GM18907 (cell line): ENCODE measurements around the gene ATXN2L.
"Not testable (repeated sequence)": the region's sequence is repeated elsewhere in the genome, so short reads cannot be mapped to it uniquely, and the experiment has no call there.

ENCODE experiments used
- ATAC-seq: cut with Tn5 transposase; IDR thresholded peaks from one replicate; pipeline ENCODE4 v1.9.1; 2021; ENCODE audit warnings: mild to moderate bottlenecking, moderate library complexity; ENCODE audit not compliant: unreplicated experiment

The ATXN2L gene

DNA sequence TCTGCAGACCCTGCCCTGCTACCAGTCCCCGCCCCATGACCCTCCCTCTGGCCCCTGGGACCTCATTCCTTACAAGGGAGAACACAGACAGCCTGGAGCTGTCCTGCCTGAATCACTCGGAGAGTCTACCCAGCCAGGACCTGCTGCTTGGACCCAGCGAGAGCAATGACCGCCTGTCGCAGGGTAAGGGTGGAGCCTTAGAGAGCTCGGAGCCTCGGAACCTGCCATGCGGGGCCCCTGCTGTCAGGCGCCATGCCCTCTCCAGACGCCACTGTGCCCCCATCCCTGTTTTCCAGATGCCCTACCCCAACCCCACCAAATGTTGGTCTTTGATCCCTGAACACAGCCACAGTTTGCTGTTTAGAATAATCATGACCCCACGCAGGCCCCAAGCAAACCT lies 46.4 kb downstream of the ATXN2L start:
- ATAC-seq = no peak

GRCh38 chr16:28872952-28873351 lies 50.2 kb downstream of the ATXN2L start:
- no peak for ATAC-seq

- no peak for ATAC-seq
These were observed 50.9 kb downstream of the ATXN2L start for GRCh38 chr16:28873543-28874201.

- no peak for ATAC-seq
These were observed 51.6 kb downstream of the ATXN2L start for GRCh38 chr16:28874406-28874805.

GRCh38 chr16:28875134-28876018 lies 52.6 kb downstream of the ATXN2L start:
- no peak for ATAC-seq

DNA sequence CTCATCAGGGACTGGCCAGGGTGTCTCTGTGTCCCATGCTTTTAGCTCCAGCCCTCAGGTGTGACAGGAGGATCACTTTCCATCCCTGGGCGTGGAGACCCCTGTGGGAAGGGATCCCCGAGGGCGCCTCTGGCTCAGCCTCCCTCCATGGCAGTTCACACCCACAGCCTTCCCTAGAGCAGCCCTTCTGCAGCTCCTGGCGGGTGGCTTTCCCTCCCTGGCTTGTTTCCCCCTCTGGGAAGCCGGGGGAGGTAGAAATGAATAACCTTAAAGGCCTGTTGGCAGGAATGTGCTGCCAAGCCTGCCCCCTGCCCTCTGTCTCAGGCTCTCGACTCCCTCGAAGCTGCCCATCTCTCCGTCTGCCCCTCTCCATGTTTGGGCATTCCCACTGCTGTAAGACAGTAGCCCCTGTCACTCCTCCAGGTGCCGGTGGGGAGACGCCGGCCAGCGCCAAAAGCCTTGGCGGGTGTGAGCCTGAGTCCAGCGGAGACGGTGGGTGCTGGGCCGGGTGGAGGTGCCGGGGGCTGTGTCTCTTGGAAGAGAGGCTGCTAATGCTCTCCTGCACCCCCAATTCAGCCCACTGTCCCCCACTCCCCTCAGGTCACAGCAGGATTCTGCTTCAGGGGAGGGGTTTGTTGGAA lies 53.3 kb downstream of the ATXN2L start:
- ATAC-seq = no peak

DNA sequence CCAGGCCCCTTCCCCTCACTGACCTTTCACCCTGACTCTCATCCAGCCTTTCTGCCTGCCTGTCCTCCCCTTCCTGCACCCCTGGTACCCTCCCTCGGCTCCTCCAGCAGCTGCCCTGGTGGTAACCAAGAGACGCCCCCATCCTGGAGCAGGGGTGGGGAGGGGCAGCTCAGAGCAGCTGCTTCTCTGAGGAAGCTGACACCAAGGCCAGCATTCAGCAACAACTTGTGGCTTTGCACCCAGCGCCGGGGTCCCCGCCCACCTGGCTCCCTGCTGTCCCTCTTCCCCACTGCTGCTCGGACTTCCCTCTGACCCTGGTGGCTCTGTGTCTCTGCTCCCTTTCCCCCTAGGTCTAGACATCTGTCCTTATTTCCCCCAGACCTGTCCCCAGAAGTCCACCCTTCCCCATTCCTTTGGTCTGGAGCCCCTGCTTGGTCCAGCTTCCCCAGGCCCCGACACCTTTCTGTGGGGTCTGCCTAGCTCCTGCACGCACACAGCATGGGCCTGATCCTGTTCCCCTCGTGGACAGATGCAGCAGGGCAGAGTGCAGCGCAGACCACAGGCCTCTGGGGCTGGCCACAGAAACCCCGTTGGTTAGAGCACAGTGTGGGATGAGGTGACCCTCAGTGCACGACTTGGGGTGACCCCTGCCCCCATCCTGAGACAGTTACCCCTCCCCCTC lies 54.3 kb downstream of the ATXN2L start:
- ATAC-seq = no peak

DNA sequence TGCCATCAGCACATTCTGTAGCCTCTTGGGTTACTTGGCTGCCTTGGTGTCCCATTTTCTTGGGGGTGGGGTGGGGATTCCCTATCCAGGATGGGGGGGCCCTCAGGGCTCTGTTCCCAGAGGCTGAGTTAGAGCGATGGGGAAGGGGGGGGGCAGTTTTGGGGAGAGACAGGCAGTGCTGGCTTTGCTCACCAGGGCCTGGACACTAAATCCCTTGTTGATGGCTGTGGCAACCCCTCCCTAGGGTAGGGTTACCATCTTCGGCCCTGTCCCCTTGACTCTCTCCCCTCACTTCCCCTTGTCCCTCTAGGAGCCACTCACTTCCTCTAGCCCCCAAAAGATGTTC lies 54.8 kb downstream of the ATXN2L start:
- ATAC-seq = no peak

GRCh38 chr16:28878083-28878926 lies 55.5 kb downstream of the ATXN2L start, which contains the start of gene ATP2A1:
Gene ATP2A1, plus strand, starts transcription at chr16:28878488. Its CDS starts 184 bp downstream, at chr16:28878672.
- no peak for ATAC-seq

DNA sequence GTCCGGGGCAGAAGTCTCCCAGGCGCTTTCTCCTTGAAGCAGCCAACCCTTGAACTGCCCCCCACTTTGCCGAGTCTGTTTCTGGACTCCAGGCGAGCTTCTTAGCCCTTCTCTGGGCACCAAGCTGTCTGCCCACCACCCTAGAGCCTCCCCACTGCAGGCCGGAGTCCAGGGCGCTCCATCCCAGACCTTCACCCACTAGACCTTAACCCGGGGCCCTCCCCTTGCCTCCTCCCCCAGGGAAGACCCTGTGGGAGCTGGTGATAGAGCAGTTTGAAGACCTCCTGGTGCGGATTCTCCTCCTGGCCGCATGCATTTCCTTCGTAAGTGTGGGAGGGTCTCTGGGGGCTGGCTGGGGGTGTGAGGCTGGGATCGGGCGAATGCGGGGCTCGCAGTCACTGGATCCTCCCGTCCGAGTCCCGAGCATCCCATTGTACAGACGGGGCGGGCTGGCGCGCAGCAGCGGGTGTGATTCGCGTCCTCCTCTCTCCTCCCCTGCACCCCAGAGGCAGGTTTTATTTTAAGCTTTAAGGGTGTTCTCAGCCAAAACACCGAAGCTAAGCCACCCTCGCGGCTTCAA lies 56.6 kb downstream of the ATXN2L start:
- peak; percentile 35 for ATAC-seq

DNA sequence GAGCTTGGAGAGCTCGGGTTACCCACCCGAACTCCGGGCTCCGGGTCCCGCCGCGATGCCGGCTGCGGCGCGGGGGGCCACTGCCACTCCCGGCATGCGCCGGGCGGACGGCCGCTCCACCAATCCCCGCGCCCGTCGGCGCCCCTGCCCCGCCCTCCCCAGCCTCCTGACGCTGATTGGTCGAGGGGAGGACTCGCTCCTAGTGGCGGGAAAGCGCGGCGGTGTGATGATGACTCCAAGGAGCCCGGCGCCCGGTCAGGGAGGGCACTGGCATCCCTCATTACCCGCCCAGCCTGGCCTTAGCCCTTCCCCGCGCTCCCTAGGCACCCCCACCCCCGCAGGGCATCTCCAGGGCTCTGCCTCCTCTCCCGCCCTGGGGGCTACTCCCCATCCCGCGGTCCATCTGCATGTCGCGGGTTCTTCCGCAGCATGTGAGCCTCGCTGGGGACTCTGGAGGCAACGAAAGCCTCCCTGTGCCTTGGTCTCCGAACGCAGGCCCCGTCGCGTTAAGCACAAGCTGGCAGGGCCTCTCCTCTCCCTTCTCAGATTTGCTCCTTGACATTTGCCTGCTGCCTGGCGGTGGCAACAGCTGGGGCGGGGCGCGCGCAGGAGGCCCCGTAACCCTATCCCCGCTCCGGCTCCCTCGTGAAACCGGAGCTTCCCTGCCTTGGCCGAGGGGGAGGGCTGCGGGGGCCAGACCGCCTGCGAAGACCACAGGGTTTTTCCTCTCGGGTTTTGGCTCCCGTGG lies 57.2 kb downstream of the ATXN2L start:
- peak; percentile 72 for ATAC-seq

GRCh38 chr16:28880589-28880915 lies 57.8 kb downstream of the ATXN2L start:
- no peak for ATAC-seq

DNA sequence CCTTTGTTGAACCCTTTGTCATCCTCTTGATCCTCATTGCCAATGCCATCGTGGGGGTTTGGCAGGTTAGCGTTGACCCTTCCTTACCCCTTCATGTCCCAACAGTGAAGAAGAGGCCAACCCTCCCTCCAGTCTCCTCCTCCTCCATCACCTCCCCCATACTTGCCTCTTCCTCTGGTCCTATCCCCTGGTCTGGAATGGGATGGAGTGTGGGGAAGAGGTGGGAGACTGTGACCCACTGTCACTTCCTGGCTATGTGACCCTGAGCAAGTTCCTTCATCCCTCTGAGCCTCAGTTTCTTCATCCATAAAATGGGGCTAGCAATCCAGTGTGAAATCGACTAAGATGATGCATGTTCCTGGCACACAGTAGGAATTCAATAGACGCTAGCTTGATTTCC lies 58.2 kb downstream of the ATXN2L start:
- no peak for ATAC-seq

DNA sequence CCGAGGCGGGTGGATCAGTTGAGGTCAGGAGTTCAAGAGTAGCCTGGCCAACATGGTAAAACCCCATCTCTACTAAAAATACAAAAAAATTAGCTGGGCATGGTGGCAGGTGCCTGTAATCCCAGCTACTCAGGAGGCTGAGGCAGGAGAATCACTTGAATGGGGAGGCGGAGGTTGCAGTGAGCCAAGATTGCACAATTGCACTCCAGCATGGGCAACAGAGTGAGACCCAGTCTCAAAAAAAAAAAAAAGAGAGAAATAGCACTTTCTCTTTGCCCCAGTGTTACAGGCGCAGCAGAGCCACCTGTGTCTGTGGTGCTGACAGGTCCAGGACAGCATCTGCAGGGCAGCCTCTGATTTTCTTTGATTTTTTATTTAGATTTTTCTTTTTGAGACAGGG lies 58.8 kb downstream of the ATXN2L start:
- not testable (repeated sequence) for ATAC-seq

- no peak for ATAC-seq
These were observed 59.9 kb downstream of the ATXN2L start for GRCh38 chr16:28882551-28883160.

DNA sequence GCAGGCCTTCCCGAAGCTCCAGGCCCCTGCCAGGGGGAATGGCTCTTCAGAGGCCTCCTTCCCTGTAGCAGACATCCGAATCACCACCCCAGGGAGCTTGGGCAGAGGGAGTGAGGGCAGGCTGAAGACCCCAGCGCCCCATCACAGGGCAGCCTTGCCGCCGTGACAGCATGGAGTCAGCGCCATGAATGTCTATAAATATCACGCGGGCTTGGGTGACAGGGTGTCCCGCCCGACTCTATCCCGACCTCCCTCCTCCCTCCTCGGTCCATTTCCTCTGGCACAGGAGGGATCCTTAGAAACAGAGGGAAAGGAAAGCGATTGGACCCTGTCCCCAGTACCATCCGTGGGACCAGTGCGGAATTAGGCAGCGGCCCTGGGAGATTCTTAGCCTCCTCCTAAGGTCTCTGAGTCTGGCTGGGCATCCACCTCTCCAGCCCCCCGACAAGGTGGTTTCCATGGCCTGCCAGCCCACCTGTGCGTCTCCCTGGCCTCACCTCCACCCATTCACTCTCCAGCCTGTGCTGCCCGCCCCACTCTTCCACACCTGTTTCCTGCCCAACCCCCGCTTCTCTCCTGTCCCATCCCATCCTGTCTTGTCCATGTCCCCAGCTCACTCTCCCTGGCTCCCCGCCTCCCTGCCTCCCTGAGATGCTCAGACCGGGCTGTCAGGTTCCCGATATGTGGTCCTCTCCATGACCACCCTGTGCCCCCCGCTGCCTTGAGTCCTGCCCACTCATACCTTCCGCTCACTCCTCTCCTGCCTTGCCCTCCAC lies 60.6 kb downstream of the ATXN2L start:
- ATAC-seq = no peak

GRCh38 chr16:28884045-28884444 lies 61.2 kb downstream of the ATXN2L start:
- no peak for ATAC-seq
